ENCODE results near the gene MRPS6. TPM values are rescaled to one million over a fixed set of nuclear protein-coding genes. Genes with fewer than 3 reads are reported as not detected.

Gene MRPS6
- total and polyA plus RNA-seq, 10 of the 15 experiments (the other 5 are each of a cell fraction or from before 2014, with no cell fraction given): 32.5 to 232 (median 90.3) TPM

DNA sequence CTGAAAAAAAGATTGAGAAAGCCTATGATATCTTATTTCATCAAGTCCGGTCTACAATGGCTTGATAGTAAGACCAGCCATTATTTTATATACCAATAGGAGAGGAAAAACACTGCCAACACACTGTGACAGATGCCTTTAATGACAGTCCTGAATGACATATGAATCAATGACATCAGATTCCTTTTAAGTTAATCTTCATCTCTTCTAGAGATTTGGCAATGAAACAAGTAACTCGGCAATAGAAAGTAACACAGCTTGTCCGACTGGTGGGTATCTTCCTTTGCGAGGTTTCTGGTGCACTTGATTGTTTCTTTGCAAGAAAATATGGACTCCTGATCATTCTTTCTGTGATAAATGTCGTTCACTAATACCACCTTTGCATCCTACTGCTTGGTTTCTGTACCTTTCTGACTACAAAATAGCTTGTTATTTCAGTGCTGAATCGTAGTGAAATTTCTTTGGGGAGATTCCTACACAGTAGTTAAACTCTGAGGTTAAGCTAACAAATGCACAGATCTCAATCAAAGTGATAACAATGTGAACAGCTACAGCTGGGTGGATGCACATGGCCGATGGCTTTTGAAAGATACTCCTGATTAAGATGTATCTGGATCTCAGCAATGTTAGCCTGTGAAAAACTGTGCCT, 104.7 kb downstream of the MRPS6 start:
- H3K79me2 ChIP-seq (ENCODE audit: control insufficient read depth, insufficient read depth, low read length): no peaks in the 10 kb centered on the region
- TF ChIP-seq, protein P1, sequence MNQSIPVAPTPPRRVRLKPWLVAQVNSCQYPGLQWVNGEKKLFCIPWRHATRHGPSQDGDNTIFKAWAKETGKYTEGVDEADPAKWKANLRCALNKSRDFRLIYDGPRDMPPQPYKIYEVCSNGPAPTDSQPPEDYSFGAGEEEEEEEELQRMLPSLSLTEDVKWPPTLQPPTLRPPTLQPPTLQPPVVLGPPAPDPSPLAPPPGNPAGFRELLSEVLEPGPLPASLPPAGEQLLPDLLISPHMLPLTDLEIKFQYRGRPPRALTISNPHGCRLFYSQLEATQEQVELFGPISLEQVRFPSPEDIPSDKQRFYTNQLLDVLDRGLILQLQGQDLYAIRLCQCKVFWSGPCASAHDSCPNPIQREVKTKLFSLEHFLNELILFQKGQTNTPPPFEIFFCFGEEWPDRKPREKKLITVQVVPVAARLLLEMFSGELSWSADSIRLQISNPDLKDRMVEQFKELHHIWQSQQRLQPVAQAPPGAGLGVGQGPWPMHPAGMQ (IDR thresholded peaks at IDR 0.05; ENCODE audit: borderline replicate concordance): no peak
- TF ChIP-seq, protein P2, sequence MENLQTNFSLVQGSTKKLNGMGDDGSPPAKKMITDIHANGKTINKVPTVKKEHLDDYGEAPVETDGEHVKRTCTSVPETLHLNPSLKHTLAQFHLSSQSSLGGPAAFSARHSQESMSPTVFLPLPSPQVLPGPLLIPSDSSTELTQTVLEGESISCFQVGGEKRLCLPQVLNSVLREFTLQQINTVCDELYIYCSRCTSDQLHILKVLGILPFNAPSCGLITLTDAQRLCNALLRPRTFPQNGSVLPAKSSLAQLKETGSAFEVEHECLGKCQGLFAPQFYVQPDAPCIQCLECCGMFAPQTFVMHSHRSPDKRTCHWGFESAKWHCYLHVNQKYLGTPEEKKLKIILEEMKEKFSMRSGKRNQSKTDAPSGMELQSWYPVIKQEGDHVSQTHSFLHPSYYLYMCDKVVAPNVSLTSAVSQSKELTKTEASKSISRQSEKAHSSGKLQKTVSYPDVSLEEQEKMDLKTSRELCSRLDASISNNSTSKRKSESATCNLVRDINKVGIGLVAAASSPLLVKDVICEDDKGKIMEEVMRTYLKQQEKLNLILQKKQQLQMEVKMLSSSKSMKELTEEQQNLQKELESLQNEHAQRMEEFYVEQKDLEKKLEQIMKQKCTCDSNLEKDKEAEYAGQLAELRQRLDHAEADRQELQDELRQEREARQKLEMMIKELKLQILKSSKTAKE (IDR thresholded peaks at IDR 0.05; ENCODE audit: low read depth, poor library complexity, severe bottlenecking): no peak
- TF ChIP-seq, protein P3, sequence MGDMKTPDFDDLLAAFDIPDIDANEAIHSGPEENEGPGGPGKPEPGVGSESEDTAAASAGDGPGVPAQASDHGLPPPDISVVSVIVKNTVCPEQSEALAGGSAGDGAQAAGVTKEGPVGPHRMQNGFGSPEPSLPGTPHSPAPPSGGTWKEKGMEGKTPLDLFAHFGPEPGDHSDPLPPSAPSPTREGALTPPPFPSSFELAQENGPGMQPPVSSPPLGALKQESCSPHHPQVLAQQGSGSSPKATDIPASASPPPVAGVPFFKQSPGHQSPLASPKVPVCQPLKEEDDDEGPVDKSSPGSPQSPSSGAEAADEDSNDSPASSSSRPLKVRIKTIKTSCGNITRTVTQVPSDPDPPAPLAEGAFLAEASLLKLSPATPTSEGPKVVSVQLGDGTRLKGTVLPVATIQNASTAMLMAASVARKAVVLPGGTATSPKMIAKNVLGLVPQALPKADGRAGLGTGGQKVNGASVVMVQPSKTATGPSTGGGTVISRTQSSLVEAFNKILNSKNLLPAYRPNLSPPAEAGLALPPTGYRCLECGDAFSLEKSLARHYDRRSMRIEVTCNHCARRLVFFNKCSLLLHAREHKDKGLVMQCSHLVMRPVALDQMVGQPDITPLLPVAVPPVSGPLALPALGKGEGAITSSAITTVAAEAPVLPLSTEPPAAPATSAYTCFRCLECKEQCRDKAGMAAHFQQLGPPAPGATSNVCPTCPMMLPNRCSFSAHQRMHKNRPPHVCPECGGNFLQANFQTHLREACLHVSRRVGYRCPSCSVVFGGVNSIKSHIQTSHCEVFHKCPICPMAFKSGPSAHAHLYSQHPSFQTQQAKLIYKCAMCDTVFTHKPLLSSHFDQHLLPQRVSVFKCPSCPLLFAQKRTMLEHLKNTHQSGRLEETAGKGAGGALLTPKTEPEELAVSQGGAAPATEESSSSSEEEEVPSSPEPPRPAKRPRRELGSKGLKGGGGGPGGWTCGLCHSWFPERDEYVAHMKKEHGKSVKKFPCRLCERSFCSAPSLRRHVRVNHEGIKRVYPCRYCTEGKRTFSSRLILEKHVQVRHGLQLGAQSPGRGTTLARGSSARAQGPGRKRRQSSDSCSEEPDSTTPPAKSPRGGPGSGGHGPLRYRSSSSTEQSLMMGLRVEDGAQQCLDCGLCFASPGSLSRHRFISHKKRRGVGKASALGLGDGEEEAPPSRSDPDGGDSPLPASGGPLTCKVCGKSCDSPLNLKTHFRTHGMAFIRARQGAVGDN (IDR thresholded peaks at IDR 0.05): no peak
- TF ChIP-seq BRCA1 (IDR thresholded peaks at IDR 0.05; ENCODE audit: low read depth, low read length) (no peak), POU2F2 (IDR thresholded peaks at IDR 0.05; ENCODE audit: borderline replicate concordance, low read depth, low read length) (no peak), RAD51 (IDR thresholded peaks at IDR 0.05) (no peak), NFXL1 (IDR thresholded peaks at IDR 0.05; ENCODE audit: borderline replicate concordance) (no peak), SMARCA5 (IDR thresholded peaks at IDR 0.05) (no peak), ZNF217 (IDR thresholded peaks at IDR 0.05) (no peak), CEBPB (IDR thresholded peaks at IDR 0.05; ENCODE audit: borderline replicate concordance in 1 of 2, low read depth in 2 of 2, low read length in 2 of 2) (no peak), SREBF1 (IDR thresholded peaks at IDR 0.05; ENCODE audit: low read length) (no peak), DPF2 (IDR thresholded peaks at IDR 0.05) (no peak)
- TF ChIP-seq, protein P4, sequence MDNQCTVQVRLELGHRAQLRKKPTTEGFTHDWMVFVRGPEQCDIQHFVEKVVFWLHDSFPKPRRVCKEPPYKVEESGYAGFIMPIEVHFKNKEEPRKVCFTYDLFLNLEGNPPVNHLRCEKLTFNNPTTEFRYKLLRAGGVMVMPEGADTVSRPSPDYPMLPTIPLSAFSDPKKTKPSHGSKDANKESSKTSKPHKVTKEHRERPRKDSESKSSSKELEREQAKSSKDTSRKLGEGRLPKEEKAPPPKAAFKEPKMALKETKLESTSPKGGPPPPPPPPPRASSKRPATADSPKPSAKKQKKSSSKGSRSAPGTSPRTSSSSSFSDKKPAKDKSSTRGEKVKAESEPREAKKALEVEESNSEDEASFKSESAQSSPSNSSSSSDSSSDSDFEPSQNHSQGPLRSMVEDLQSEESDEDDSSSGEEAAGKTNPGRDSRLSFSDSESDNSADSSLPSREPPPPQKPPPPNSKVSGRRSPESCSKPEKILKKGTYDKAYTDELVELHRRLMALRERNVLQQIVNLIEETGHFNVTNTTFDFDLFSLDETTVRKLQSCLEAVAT (IDR thresholded peaks at IDR 0.05): no peak
- TF ChIP-seq, protein P5, sequence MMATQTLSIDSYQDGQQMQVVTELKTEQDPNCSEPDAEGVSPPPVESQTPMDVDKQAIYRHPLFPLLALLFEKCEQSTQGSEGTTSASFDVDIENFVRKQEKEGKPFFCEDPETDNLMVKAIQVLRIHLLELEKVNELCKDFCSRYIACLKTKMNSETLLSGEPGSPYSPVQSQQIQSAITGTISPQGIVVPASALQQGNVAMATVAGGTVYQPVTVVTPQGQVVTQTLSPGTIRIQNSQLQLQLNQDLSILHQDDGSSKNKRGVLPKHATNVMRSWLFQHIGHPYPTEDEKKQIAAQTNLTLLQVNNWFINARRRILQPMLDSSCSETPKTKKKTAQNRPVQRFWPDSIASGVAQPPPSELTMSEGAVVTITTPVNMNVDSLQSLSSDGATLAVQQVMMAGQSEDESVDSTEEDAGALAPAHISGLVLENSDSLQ (IDR thresholded peaks at IDR 0.05): no peak

More for the DNA sequence above, 104.7 kb downstream of the MRPS6 start:
- 40% methylated on average over 7 of the region's 7 CpGs for WGBS (ENCODE audit: insufficient coverage, insufficient replicate concordance, low lambda C conversion rate, missing lambda C conversion rate)
- RAD21 ChIA-PET (ENCODE audit: unreplicated experiment): no interaction called here
- no TSS peak for BruUV-seq (replicated peaks)
- no peaks in the 10 kb centered on the region for H3K4me1 ChIP-seq (ENCODE audit: control insufficient read depth, insufficient read depth, low read length)
- CTCF ChIA-PET: no interaction called here
- ATAC-seq (no peak), FAIRE-seq (no peak), DNase-seq (ENCODE audit: low read depth, low spot score) (no peak)
- POLR2A ChIA-PET: no interaction called here
- no peak overlapping the region for H3K9ac ChIP-seq (ENCODE audit: control insufficient read depth, insufficient read depth, low read length)
- no peak overlapping the region for H3K27ac ChIP-seq (ENCODE audit: control insufficient read depth, insufficient read depth)
- H3K27me3 ChIP-seq (replicated peaks in 1 of 2; ENCODE audit: control insufficient read depth in 2 of 2, insufficient read depth in 2 of 2, low read length in 1 of 2): no peaks in the 10 kb centered on the region
- intact Hi-C loops (cut with micrococcal nuclease; ENCODE audit: unreplicated experiment) (no loop called here), in situ Hi-C loops (cut with MboI) (no loop called here)
- SMC1A ChIA-PET (ENCODE audit: uncharacterized antibody, unreplicated experiment): interaction anchor here (1.6 kb wide), 1 partner anchor 100 kb away, joined by 3 read pairs; no protein-coding TSS in a partner anchor
- no peak overlapping the region for H3K4me3 ChIP-seq
- no peak overlapping the region for H2AFZ ChIP-seq (ENCODE audit: control insufficient read depth, low read depth, low read length)
- no peaks in the 10 kb centered on the region for H4K20me1 ChIP-seq (ENCODE audit: control insufficient read depth, insufficient read depth)
- H3K36me3 ChIP-seq (ENCODE audit: control insufficient read depth in 2 of 2, insufficient read depth in 2 of 2, low read length in 1 of 2): no peaks in the 10 kb centered on the region
- no peak overlapping the region for H3K4me2 ChIP-seq (ENCODE audit: control insufficient read depth, insufficient read depth)
- H3K9me3 ChIP-seq (replicated peaks; ENCODE audit: control insufficient read depth, insufficient read depth, low read length): no peaks in the 10 kb centered on the region; the same call in 2 of the 3 replicates

Data from GM12878 (cell line).